ENCODE data around the gene TTC23.

Gene TTC23

DNA sequence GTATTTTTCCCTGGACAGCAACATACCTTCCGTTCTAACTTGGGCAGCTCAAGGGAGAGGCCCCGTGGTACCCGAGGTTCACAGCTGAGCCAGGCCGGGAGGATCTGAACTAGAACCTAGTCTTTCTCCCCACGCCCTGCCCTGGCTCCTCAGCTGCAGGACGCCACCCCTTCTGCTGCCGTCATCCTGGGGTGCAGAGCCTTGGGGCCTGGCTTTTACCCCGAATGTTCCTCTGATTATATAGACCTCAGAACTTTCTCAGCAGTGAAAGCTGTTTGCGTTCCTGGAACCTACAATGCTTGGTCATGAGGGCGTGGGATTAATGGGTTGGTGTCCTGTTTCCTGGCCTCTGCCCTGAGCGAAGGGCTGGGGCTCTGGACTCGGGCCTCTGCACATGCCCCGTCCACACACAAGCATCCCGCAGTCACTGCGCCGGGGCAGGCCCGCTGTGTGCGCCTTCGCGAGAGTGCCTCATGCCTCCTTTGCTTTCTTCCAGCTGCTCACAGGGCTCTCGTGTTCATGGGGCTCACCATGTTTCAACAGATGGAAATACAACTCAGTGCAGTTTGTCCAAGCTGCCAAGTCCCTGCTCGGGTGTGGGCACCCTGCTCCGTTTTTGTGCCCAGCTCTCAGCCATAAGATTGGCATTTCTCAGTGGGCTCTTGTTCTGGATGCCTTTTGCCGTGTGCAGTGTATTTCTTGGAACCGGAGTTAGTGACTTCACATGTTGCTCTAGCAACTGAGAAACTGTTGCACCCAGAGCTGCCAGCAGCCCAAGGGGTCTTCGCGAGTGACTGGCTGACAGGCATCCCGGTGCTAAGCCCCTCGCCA is 124.1 kb downstream of the TTC23 start:
- Histone ChIP-seq H3K9ac (ENCODE audit: low read depth, low read length) (no peak overlapping the region), H3K36me3 (ENCODE audit: insufficient read depth, low read length) (no peaks in the 10 kb centered on the region; the same call in 1 of the 2 replicates), H3K9me3 (ENCODE audit: control insufficient read depth, insufficient read depth, low read length) (no peaks in the 10 kb centered on the region), H3K4me1 (ENCODE audit: insufficient read depth, low read length) (peaks cover 38% of the 10 kb centered on the region; the same call in 1 of the 2 replicates)

DNA sequence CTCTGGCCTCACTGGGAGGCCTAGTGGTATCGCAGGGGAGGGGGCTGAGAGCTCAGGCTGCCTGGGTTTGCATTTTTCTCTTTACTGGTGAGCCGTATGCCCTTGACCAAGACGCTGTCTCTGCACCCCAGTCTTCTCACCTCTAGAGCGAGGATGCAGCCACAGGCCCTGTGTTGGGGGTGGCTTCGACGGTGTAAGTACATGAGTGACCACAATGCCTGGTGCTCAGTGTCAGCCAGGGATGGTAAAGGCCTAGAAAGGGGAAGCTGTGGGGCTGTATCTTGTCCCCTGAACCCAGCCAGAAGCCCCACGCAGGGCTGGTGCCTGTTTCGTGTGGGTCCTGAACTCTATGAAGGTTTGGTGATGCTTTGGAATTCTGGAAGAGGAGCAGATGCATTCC is 124.7 kb downstream of the TTC23 start:
- no peaks in the 10 kb centered on the region; the same call in 1 of the 2 replicates for H3K36me3 ChIP-seq (ENCODE audit: insufficient read depth, low read length)
- no peak overlapping the region for H3K9ac ChIP-seq (ENCODE audit: low read depth, low read length)
- H3K4me1 ChIP-seq (ENCODE audit: insufficient read depth, low read length): peaks cover 39% of the 10 kb centered on the region; the same call in 1 of the 2 replicates
- no peaks in the 10 kb centered on the region for H3K9me3 ChIP-seq (ENCODE audit: control insufficient read depth, insufficient read depth, low read length)

DNA sequence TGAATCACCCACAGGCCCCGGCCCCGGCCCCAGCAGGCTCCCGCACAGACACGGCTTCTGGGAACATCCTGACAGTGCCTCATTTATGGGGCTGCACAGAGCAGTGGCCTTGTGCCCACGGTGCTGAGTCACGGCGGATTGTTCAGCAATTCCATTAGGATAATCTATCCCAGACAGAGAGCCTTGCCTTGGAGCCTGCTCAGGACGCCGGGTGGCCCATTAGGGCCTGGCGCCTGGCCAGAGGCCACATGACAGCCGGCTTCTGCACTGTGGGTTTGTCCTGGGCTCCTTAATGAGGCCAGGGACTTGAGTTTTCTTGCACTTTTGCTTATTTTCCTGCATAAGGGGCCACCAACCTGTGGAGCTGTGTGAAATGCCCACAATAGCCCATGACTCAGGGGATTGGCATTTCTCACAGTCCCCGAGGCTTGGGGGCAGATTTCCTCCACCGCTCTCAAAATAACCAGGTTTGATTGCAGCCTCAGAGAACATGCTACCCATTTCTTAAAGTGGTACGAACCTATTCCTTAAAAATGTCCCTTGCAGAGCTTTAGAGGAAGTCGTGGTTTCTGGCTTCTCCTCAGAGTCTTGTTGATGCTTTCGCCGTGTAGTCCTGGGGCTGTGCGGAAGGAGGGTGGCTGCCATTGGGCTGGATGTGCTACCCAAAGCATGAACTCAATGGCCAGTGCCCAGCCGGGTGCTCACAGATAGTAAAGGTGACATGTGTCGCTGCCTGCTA is 125.5 kb downstream of the TTC23 start:
- H3K36me3 ChIP-seq (ENCODE audit: insufficient read depth, low read length): no peaks in the 10 kb centered on the region
- peak overlapping the region; percentile 17; the same call in 1 of the 2 replicates for H3K9ac ChIP-seq (ENCODE audit: low read depth, low read length)
- H3K9me3 ChIP-seq (ENCODE audit: control insufficient read depth, insufficient read depth, low read length): no peaks in the 10 kb centered on the region
- peaks cover 39% of the 10 kb centered on the region; the same call in 1 of the 2 replicates for H3K4me1 ChIP-seq (ENCODE audit: insufficient read depth, low read length)

DNA sequence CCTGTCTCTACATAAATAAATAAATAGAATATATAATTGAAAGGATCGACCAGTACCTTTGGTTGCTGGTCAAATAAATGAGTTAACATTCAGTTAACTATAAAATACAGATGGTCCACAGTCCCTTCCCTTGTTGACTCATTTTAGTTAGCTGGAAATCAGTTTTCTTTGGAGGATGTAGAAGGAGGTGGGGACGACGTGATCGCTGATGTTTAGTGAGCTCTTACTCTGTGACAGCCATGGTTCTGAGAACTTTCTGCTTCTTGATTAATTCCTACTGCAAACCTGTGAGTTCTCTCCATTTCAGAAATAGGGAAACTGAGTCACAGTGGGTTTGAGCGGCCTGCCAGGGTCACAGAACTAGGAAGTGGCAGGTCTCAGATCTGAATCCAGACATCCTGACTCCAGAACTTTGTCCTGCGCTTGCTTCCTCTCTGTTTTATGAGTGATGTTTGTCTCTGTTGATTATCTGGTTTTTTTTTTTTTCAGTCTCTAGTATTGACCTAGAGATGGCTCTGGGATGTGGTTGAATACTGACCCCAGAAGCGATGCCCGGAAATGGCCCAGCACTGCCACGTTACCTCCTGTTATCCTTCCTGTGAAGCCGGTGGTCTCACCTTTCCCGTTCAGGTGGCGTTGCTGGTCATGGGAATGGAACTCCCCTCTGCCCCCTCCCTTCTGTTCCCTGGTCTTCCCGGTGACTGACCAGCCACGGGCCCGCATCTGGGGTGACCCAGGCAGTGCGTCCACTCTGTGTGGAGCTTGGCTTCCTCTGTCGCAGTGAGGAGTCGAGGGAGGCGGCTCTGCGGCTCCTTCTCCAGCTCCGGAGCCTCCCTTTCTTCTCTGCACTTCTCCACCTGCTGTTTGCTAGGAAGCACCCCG is 126.3 kb downstream of the TTC23 start:
- Histone ChIP-seq H3K4me1 (ENCODE audit: insufficient read depth, low read length) (peaks cover 39% of the 10 kb centered on the region; the same call in 1 of the 2 replicates), H3K9me3 (ENCODE audit: control insufficient read depth, insufficient read depth, low read length) (no peaks in the 10 kb centered on the region), H3K36me3 (ENCODE audit: insufficient read depth, low read length) (no peaks in the 10 kb centered on the region), H3K9ac (ENCODE audit: low read depth, low read length) (peak overlapping the region; percentile 17; the same call in 1 of the 2 replicates)

DNA sequence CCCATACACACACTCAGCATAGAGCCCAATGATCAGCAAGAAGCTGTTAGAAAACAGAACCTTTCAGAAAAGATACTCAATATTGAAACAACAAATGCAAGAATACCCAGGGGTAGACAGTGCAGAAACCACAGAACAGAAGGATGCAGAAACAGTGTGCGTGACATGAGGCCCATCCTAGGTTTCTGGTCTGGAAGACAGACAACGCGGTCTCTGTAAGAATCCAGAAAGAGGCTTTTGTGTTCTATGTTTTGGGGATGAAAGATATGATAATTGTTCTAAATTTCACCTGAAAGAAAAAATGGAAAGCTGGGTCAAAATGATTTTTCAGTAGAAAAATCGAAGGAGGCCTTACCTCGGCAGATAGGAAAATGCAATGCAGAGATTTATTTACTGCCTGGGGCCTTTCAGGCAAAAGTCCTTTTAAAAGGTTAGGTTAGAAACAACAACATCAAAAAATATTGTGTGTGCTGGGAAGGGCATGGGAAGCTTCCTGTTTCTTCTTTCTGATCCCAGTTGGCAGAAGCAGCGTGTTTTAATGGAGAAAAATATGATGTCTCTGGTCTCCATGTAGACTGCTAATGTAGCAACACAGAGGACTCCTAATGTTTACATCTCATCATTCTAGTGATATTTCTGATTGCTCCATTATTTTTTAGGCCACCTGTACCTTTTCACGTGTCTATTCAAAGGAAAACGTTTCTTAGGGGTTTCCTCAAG is 127.5 kb downstream of the TTC23 start:
- no peak overlapping the region for H3K9ac ChIP-seq (ENCODE audit: low read depth, low read length)
- peaks cover 39% of the 10 kb centered on the region; the same call in 1 of the 2 replicates for H3K4me1 ChIP-seq (ENCODE audit: insufficient read depth, low read length)
- no peaks in the 10 kb centered on the region for H3K36me3 ChIP-seq (ENCODE audit: insufficient read depth, low read length)
- H3K9me3 ChIP-seq (ENCODE audit: control insufficient read depth, insufficient read depth, low read length): no peaks in the 10 kb centered on the region

DNA sequence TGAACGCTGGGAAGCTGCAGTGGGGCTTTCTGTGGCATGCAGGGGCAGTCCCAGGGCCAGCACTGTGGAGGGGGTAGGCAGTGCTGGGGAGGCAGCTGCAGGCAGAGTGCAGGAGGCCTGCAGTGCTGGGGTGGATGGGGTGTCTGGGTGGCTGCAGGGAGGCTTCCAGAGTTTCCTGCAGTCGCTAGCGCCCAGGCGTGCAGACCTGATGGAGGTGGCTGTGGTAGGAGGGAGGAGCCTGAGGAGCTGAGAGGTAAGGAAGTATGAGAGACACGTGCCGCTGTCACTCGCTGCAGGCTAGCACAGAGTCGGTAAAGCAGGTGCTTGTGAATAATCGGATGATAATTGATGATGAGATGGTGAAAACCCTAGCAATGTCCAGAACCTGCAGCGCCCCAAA is 128.2 kb downstream of the TTC23 start:
- H3K4me1 ChIP-seq (ENCODE audit: insufficient read depth, low read length): peaks cover 38% of the 10 kb centered on the region; the same call in 1 of the 2 replicates
- no peak overlapping the region for H3K9ac ChIP-seq (ENCODE audit: low read depth, low read length)
- no peaks in the 10 kb centered on the region for H3K9me3 ChIP-seq (ENCODE audit: control insufficient read depth, insufficient read depth, low read length)
- no peaks in the 10 kb centered on the region for H3K36me3 ChIP-seq (ENCODE audit: insufficient read depth, low read length)

DNA sequence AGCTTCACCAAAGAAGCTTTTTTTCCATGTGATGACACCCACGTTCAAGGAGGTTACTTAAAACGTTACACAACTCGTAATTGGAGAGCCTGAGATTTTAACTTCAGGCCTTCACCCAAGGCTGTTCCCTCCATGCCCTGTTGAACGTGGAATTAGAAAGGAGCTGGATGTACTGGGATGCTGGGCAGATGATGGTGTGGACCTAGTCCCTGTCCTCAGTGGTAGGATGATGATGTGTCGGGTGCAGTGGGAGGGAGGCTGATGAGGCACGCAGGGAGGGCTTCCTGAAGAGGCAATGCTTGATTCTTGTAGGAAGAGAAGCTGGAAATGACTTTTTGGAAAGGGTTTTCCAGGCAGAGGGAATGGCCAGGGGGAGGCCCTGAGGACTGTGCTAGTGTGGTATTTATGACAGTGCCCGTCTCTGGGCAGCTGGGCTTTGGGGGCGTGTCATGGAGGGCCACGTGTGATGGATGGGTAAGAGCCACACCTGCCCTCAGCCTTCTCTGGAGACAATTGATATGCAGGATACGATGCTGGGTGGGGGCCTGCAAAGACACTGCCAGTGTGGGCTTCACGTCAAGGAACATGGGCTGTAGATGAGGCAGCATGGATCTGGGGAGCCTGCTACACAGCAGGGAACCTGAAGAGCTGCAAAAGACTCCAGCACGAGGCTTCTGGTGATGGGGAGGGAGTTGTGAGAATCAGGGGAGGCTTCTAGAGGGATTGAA is 129.2 kb downstream of the TTC23 start:
- Histone ChIP-seq H3K9me3 (ENCODE audit: control insufficient read depth, insufficient read depth, low read length) (no peaks in the 10 kb centered on the region), H3K4me1 (ENCODE audit: insufficient read depth, low read length) (peaks cover 29% of the 10 kb centered on the region; the same call in 1 of the 2 replicates), H3K9ac (ENCODE audit: low read depth, low read length) (no peak overlapping the region), H3K36me3 (ENCODE audit: insufficient read depth, low read length) (no peaks in the 10 kb centered on the region)

DNA sequence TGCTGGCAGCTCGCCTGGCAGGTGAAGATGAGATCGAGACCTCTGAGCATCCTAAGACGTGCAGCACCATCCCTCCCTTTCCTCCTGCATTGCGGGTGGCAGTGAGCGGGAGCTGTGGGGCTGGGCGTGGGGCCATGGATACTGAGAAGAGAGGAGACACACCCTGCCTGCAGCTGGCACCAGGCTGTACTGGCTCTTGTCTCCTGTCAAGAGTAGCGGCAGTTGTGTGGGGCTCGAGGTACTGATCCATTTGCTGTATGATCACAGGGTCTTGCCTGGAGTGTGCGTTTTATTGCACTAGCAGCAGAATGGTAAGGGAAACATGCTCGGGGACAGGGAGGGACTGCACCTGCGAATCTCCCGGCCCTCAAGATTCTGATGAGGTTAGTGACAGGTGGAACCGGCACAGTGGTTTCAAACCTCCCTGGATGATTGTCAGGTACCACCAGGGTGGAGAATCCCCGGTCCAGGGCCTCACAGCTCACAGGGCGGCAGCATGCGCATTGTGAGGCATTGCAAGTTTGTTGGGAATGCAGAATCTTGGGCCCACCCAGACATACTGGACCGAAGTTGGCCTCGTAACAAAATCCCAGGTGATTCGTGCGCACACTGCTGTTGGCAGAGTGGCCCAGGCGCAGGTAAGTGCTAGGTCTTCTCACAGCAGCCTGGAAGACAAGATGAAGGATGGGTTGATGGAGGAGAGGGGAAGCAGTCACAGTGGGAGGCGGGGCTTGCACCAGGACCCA is 130.4 kb downstream of the TTC23 start:
- no peaks in the 10 kb centered on the region for H3K9me3 ChIP-seq (ENCODE audit: control insufficient read depth, insufficient read depth, low read length)
- no peaks in the 10 kb centered on the region for H3K36me3 ChIP-seq (ENCODE audit: insufficient read depth, low read length)
- H3K4me1 ChIP-seq (ENCODE audit: insufficient read depth, low read length): peaks cover 21% of the 10 kb centered on the region; the same call in 1 of the 2 replicates
- no peak overlapping the region for H3K9ac ChIP-seq (ENCODE audit: low read depth, low read length)

DNA sequence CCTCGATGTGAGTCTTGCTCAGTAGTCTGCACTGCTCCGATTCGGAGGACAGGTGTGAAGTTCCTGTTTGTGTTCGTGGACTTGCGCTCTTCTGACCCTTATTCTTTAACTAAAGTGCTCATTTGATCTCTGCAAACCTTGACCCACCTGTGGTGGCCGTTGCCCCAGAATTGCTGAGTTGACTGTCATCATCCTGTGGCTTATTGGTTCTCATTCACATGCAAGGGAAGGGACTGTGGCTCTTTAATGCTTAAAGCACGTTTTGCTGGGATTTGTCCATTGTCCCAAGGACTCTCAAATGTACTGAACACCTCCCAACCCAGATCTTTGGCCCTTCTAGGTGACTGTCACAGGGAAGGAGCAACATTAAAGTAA is 131.1 kb downstream of the TTC23 start:
- H3K4me1 ChIP-seq (ENCODE audit: insufficient read depth, low read length): peaks cover 14% of the 10 kb centered on the region; the same call in 1 of the 2 replicates
- no peak overlapping the region for H3K9ac ChIP-seq (ENCODE audit: low read depth, low read length)
- H3K9me3 ChIP-seq (ENCODE audit: control insufficient read depth, insufficient read depth, low read length): no peaks in the 10 kb centered on the region
- H3K36me3 ChIP-seq (ENCODE audit: insufficient read depth, low read length): no peaks in the 10 kb centered on the region

DNA sequence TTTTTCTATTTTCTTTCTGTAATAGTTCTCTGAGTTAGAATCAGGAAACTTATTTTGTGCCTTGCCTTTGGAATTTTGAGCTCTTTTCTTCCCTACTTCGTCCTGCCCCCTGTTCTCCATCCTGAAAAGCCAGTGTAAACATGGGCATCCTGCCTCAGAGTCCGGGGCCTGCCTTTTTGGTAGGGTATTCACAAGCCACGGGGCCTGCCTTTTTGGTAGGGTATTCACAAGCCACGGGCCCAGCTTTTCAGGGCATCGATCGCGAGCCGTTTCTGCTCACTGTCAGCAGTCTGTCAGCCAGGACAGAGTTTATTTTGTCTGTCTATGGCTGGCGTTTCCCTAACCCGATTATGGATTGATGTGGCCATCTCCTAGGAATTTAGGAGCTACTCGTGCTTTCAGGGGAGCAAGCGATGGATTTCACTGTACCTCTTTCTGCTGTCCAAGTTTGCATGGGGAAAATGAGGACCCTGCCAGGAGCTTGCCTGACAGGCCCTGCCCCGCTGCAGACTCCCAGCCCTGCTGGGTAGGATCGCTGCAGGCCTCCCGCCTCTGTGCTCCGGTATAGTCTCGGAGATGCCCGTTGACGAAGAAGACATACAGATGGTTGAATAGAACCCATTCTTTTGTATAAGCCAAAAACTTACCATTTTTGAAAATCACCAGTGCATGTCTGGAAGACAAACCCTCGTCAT is 131.7 kb downstream of the TTC23 start:
- H3K36me3 ChIP-seq (ENCODE audit: insufficient read depth, low read length): no peaks in the 10 kb centered on the region
- no peak overlapping the region for H3K9ac ChIP-seq (ENCODE audit: low read depth, low read length)
- H3K4me1 ChIP-seq (ENCODE audit: insufficient read depth, low read length): peaks cover 9% of the 10 kb centered on the region; the same call in 1 of the 2 replicates
- H3K9me3 ChIP-seq (ENCODE audit: control insufficient read depth, insufficient read depth, low read length): no peaks in the 10 kb centered on the region

DNA sequence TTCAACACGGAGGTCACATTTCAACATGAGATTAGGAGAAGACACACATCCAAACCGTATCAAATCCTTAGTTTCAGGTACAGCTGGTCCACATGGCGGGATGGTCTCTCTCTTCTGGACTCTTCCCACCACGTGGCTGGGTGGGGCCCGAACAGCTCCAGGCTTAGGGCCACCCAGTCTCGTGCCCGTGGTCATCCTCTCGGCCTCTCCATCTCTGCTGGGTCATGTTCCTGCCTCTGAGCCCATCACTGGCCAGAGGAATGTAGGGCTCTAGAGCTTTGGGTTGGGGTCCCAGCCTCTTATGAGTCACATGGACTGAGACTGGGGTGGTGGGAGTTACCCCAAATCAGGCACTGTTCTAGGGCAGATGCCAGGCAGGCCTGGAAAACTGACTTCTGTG is 132.3 kb downstream of the TTC23 start:
- Histone ChIP-seq H3K9me3 (ENCODE audit: control insufficient read depth, insufficient read depth, low read length) (no peaks in the 10 kb centered on the region), H3K36me3 (ENCODE audit: insufficient read depth, low read length) (no peaks in the 10 kb centered on the region), H3K9ac (ENCODE audit: low read depth, low read length) (no peak overlapping the region), H3K4me1 (ENCODE audit: insufficient read depth, low read length) (peaks cover 9% of the 10 kb centered on the region; the same call in 1 of the 2 replicates)
